ENCODE data around the gene FAIM2. TPM values are rescaled to one million over a fixed set of nuclear protein-coding genes. Genes with fewer than 3 reads are reported as not detected.

Gene FAIM2
- total and polyA plus RNA-seq, 2 experiments from 2014 or later, result 0.61 to 2.0 TPM

DNA sequence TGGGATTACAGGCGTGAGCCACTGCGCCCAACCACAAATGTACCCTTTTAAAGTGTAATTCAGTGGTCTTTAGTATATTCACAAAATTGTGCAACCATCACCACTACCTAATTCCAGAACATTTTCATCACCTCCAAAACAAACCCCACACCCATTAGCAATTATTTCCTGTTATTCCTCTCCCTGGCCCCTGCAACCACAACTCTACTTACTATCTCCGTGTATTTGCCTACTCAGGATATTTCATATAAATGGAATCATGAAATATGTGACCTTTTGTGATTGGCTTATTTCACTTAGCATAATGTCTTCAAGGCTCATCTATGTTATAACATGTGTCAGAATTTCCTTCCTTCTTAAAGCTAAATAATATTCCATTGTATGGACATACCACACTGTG, 30.8 kb upstream of the FAIM2 start (continued):
- TF ChIP-seq NANOG (IDR thresholded peaks at IDR 0.05; ENCODE audit: borderline replicate concordance) (no peak), JUNB (IDR thresholded peaks at IDR 0.05; ENCODE audit: unreplicated experiment) (no peak), CREB1 (CRISPR knock-in tag; IDR thresholded peaks at IDR 0.05; ENCODE audit: low read depth) (no peak)
- TF ChIP-seq, protein P1, sequence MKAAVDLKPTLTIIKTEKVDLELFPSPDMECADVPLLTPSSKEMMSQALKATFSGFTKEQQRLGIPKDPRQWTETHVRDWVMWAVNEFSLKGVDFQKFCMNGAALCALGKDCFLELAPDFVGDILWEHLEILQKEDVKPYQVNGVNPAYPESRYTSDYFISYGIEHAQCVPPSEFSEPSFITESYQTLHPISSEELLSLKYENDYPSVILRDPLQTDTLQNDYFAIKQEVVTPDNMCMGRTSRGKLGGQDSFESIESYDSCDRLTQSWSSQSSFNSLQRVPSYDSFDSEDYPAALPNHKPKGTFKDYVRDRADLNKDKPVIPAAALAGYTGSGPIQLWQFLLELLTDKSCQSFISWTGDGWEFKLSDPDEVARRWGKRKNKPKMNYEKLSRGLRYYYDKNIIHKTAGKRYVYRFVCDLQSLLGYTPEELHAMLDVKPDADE (IDR thresholded peaks at IDR 0.05), result no peak
- TF ChIP-seq, protein P2, sequence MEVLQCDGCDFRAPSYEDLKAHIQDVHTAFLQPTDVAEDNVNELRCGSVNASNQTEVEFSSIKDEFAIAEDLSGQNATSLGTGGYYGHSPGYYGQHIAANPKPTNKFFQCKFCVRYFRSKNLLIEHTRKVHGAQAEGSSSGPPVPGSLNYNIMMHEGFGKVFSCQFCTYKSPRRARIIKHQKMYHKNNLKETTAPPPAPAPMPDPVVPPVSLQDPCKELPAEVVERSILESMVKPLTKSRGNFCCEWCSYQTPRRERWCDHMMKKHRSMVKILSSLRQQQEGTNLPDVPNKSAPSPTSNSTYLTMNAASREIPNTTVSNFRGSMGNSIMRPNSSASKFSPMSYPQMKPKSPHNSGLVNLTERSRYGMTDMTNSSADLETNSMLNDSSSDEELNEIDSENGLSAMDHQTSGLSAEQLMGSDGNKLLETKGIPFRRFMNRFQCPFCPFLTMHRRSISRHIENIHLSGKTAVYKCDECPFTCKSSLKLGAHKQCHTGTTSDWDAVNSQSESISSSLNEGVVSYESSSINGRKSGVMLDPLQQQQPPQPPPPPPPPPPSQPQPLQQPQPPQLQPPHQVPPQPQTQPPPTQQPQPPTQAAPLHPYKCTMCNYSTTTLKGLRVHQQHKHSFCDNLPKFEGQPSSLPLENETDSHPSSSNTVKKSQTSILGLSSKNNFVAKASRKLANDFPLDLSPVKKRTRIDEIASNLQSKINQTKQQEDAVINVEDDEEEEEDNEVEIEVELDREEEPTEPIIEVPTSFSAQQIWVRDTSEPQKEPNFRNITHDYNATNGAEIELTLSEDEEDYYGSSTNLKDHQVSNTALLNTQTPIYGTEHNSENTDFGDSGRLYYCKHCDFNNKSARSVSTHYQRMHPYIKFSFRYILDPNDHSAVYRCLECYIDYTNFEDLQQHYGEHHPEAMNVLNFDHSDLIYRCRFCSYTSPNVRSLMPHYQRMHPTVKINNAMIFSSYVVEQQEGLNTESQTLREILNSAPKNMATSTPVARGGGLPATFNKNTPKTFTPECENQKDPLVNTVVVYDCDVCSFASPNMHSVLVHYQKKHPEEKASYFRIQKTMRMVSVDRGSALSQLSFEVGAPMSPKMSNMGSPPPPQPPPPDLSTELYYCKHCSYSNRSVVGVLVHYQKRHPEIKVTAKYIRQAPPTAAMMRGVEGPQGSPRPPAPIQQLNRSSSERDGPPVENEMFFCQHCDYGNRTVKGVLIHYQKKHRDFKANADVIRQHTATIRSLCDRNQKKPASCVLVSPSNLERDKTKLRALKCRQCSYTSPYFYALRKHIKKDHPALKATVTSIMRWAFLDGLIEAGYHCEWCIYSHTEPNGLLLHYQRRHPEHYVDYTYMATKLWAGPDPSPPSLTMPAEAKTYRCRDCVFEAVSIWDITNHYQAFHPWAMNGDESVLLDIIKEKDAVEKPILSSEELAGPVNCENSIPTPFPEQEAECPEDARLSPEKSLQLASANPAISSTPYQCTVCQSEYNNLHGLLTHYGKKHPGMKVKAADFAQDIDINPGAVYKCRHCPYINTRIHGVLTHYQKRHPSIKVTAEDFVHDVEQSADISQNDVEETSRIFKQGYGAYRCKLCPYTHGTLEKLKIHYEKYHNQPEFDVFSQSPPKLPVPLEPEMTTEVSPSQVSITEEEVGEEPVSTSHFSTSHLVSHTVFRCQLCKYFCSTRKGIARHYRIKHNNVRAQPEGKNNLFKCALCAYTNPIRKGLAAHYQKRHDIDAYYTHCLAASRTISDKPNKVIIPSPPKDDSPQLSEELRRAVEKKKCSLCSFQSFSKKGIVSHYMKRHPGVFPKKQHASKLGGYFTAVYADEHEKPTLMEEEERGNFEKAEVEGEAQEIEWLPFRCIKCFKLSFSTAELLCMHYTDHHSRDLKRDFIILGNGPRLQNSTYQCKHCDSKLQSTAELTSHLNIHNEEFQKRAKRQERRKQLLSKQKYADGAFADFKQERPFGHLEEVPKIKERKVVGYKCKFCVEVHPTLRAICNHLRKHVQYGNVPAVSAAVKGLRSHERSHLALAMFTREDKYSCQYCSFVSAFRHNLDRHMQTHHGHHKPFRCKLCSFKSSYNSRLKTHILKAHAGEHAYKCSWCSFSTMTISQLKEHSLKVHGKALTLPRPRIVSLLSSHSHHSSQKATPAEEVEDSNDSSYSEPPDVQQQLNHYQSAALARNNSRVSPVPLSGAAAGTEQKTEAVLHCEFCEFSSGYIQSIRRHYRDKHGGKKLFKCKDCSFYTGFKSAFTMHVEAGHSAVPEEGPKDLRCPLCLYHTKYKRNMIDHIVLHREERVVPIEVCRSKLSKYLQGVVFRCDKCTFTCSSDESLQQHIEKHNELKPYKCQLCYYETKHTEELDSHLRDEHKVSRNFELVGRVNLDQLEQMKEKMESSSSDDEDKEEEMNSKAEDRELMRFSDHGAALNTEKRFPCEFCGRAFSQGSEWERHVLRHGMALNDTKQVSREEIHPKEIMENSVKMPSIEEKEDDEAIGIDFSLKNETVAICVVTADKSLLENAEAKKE (CRISPR knock-in tag; IDR thresholded peaks at IDR 0.05), result no peak

DNA sequence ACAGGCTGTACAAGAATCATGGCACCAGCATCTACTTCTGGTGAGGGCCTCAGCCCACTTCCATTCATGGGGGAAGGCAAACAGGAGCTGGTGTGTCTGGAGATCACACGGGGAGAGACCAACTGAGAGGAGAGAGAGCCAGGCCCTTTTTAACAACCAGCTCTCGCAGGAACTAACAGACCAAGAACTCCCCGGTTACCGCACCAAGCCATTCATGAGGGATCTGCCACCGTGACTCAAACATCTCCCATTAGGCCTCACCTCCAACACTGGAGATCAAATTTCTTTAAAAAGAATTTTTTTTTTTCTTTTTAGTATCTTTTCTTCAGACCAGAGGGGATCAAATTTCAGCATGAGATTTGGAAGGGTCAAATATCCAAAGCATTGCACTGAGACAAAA, 30.1 kb upstream of the FAIM2 start:
- Histone ChIP-seq H2AFZ (peak overlapping the region; percentile 38; the same call in 1 of the 2 replicates), H3K9me2 (ENCODE audit: insufficient read depth) (0 out of 2 replicates have a peak, but pooled peaks cover 3% of the 10 kb centered on the region), H3K4me3 (no peak overlapping the region), H3F3A (replicated peaks; ENCODE audit: low read depth) (no peaks in the 10 kb centered on the region), H3K79me2 (replicated peaks; ENCODE audit: insufficient read depth) (no peaks in the 10 kb centered on the region), H3K27ac (ENCODE audit: low read depth) (no peak overlapping the region), H4K20me1 (replicated peaks; ENCODE audit: insufficient read depth) (no peaks in the 10 kb centered on the region), H3K4me2 (no peak overlapping the region), H3K4me1 (ENCODE audit: insufficient read depth) (0 out of 2 replicates have a peak, but pooled peaks cover 3% of the 10 kb centered on the region), H3K27me3 (ENCODE audit: insufficient read depth) (no peaks in the 10 kb centered on the region), H3K36me3 (ENCODE audit: insufficient read depth) (no peaks in the 10 kb centered on the region)
- no peak; the same call in 1 of the 3 replicates for ATAC-seq
- Mint-ChIP-seq H3K4me3 (no peak overlapping the region), H3K36me3 (ENCODE audit: low read depth) (no peaks in the 10 kb centered on the region), H3K27ac (no peak overlapping the region), H3K9me3 (no peaks in the 10 kb centered on the region), H3K4me1 (peaks cover 4% of the 10 kb centered on the region; the same call in 2 of the 3 replicates), H3K27me3 (ENCODE audit: insufficient read depth, low read depth, poor library complexity) (no peaks in the 10 kb centered on the region)
- DNase-seq (ENCODE audit: low spot score), result no peak
- no peak for TF ChIP-seq EZH2 (IDR thresholded peaks at IDR 0.05; ENCODE audit: low read depth, unreplicated experiment)
- TF ChIP-seq, protein P2 (CRISPR knock-in tag; IDR thresholded peaks at IDR 0.05), result no peak

Measured in GM23338 (cell line).